HUES48 (cell line): ENCODE measurements around the gene PXMP4.

ENCODE experiments used
- H3K27ac ChIP-seq: one replicate; pipeline ENCODE4 v1.7.0; 2013; ENCODE audit warnings: low read depth, low read length, inconsistent platforms
- H3K27me3 ChIP-seq: 2 replicates; pipeline ENCODE4 v1.6.1; 2013; ENCODE audit warnings: mild to moderate bottlenecking, low read length; ENCODE audit not compliant: control insufficient read depth, insufficient read depth
- H3K36me3 ChIP-seq: 2 replicates; pipeline ENCODE4 v1.6.1; 2013; ENCODE audit warnings: low read length; ENCODE audit not compliant: control insufficient read depth, insufficient read depth
- H3K4me1 ChIP-seq: 2 replicates; pipeline ENCODE4 v1.6.1; 2013; ENCODE audit warnings: mild to moderate bottlenecking, low read length; ENCODE audit not compliant: control insufficient read depth, insufficient read depth
- H3K4me3 ChIP-seq: 2 replicates; pipeline ENCODE4 v1.5.1; 2013; ENCODE audit warnings: mild to moderate bottlenecking, low read depth, low read length
- H3K9ac ChIP-seq: 2 replicates; pipeline ENCODE4 v1.6.1; 2013; ENCODE audit warnings: mild to moderate bottlenecking, low read depth, low read length, moderate library complexity
- H3K9me3 ChIP-seq: 2 replicates; pipeline ENCODE4 v1.6.1; 2013; ENCODE audit warnings: low read length; ENCODE audit not compliant: control insufficient read depth, insufficient read depth

PXMP4 gene

GRCh38 chr20:33753143-33753542 is 33.0 kb upstream of the PXMP4 start:
- Histone ChIP-seq H3K9me3 (no peaks in the 10 kb centered on the region), H3K4me3 (no peak overlapping the region), H3K4me1 (peaks cover 8% of the 10 kb centered on the region), H3K27ac (no peak overlapping the region), H3K36me3 (peaks cover 5% of the 10 kb centered on the region), H3K27me3 (no peaks in the 10 kb centered on the region), H3K9ac (no peak overlapping the region)

GRCh38 chr20:33751775-33752174 is 31.7 kb upstream of the PXMP4 start:
- H3K9ac ChIP-seq = no peak overlapping the region
- H3K9me3 ChIP-seq = no peaks in the 10 kb centered on the region
- no peak overlapping the region for H3K4me3 ChIP-seq
- H3K4me1 ChIP-seq = peaks cover 8% of the 10 kb centered on the region
- H3K27ac ChIP-seq = no peak overlapping the region
- H3K36me3 ChIP-seq = peaks cover 5% of the 10 kb centered on the region
- no peaks in the 10 kb centered on the region for H3K27me3 ChIP-seq

GRCh38 chr20:33746325-33746998 is 26.4 kb upstream of the PXMP4 start:
- Histone ChIP-seq H3K9ac (no peak overlapping the region), H3K4me3 (no peak overlapping the region), H3K27ac (no peak overlapping the region)

GRCh38 chr20:33744773-33745385 is 24.8 kb upstream of the PXMP4 start:
- Histone ChIP-seq H3K27me3 (no peaks in the 10 kb centered on the region), H3K4me3 (no peak overlapping the region), H3K9ac (no peak overlapping the region), H3K27ac (no peak overlapping the region), H3K4me1 (no peaks in the 10 kb centered on the region), H3K36me3 (no peaks in the 10 kb centered on the region), H3K9me3 (no peaks in the 10 kb centered on the region)

More at GRCh38 chr20:33746325-33746998, 26.4 kb upstream of the PXMP4 start:
- Histone ChIP-seq H3K36me3 (no peaks in the 10 kb centered on the region), H3K4me1 (no peaks in the 10 kb centered on the region), H3K27me3 (no peaks in the 10 kb centered on the region), H3K9me3 (no peaks in the 10 kb centered on the region)

GRCh38 chr20:33744181-33744580 is 24.1 kb upstream of the PXMP4 start:
- Histone ChIP-seq H3K27ac (no peak overlapping the region), H3K4me1 (no peaks in the 10 kb centered on the region), H3K27me3 (no peaks in the 10 kb centered on the region), H3K9me3 (no peaks in the 10 kb centered on the region), H3K36me3 (no peaks in the 10 kb centered on the region), H3K4me3 (no peak overlapping the region), H3K9ac (no peak overlapping the region)

GRCh38 chr20:33740189-33740588 is 20.1 kb upstream of the PXMP4 start:
- no peak overlapping the region for H3K9ac ChIP-seq
- H3K9me3 ChIP-seq = peaks cover 8% of the 10 kb centered on the region
- H3K27me3 ChIP-seq = no peaks in the 10 kb centered on the region
- H3K27ac ChIP-seq = no peak overlapping the region
- H3K4me1 ChIP-seq = 0 out of 2 replicates have a peak, but pooled peaks cover 3% of the 10 kb centered on the region
- no peak overlapping the region for H3K4me3 ChIP-seq
- no peaks in the 10 kb centered on the region for H3K36me3 ChIP-seq

- Histone ChIP-seq H3K27me3 (no peaks in the 10 kb centered on the region), H3K27ac (no peak overlapping the region), H3K9me3 (peaks cover 8% of the 10 kb centered on the region), H3K9ac (no peak overlapping the region), H3K4me3 (no peak overlapping the region), H3K36me3 (no peaks in the 10 kb centered on the region), H3K4me1 (0 out of 2 replicates have a peak, but pooled peaks cover 3% of the 10 kb centered on the region)
Observed at GRCh38 chr20:33739493-33739892, 19.4 kb upstream of the PXMP4 start.

GRCh38 chr20:33736962-33737361 is 16.9 kb upstream of the PXMP4 start:
- Histone ChIP-seq H3K9me3 (peaks cover 8% of the 10 kb centered on the region), H3K4me1 (peaks cover 14% of the 10 kb centered on the region), H3K9ac (no peak overlapping the region), H3K27ac (no peak overlapping the region), H3K4me3 (no peak overlapping the region), H3K27me3 (no peaks in the 10 kb centered on the region), H3K36me3 (no peaks in the 10 kb centered on the region)

GRCh38 chr20:33733654-33734576 is 13.8 kb upstream of the PXMP4 start:
- H3K36me3 ChIP-seq = no peaks in the 10 kb centered on the region
- H3K27me3 ChIP-seq = no peaks in the 10 kb centered on the region
- H3K4me3 ChIP-seq = no peak overlapping the region
- no peak overlapping the region for H3K9ac ChIP-seq
- H3K9me3 ChIP-seq = peaks cover 8% of the 10 kb centered on the region
- peaks cover 14% of the 10 kb centered on the region for H3K4me1 ChIP-seq
- H3K27ac ChIP-seq = peak overlapping the region; percentile 21

GRCh38 chr20:33732166-33732970 is 12.3 kb upstream of the PXMP4 start:
- Histone ChIP-seq H3K9me3 (peaks cover 5% of the 10 kb centered on the region), H3K36me3 (no peaks in the 10 kb centered on the region), H3K4me3 (peak overlapping the region; percentile 78), H3K27me3 (no peaks in the 10 kb centered on the region), H3K27ac (peak overlapping the region; percentile 82), H3K4me1 (peaks cover 11% of the 10 kb centered on the region), H3K9ac (peak overlapping the region; percentile 49)
